Measurements from ENCODE around the gene OPALIN.

Gene OPALIN

GRCh38 chr10:96358851-96359540, at the start of gene OPALIN:
TSS of gene OPALIN (minus strand) at chr10:96359002. CDS start at chr10:96358896, 106 bp downstream.
- no peak for DNase-seq

GRCh38 chr10:96408201-96408600, 49.4 kb upstream of the OPALIN start:
- no peak for DNase-seq

- no peak for DNase-seq
These were observed 48.8 kb upstream of the OPALIN start for GRCh38 chr10:96407560-96408069.

GRCh38 chr10:96406091-96406490, 47.3 kb upstream of the OPALIN start:
- DNase-seq: no peak

- DNase-seq: no peak
These were observed 43.9 kb upstream of the OPALIN start for GRCh38 chr10:96402417-96403305.

GRCh38 chr10:96401036-96401435, 42.2 kb upstream of the OPALIN start:
- DNase-seq: no peak

- DNase-seq: no peak
These were observed 41.7 kb upstream of the OPALIN start for GRCh38 chr10:96400465-96400864.

- DNase-seq: no peak
These were observed 39.1 kb upstream of the OPALIN start for GRCh38 chr10:96397902-96398301.

- DNase-seq: peak; percentile 3
These were observed 37.4 kb upstream of the OPALIN start for GRCh38 chr10:96395931-96396877.

- peak; percentile 74 for DNase-seq
These were observed 31.7 kb upstream of the OPALIN start for GRCh38 chr10:96390460-96390864.

GRCh38 chr10:96389785-96390184, 31.0 kb upstream of the OPALIN start:
- DNase-seq: no peak

- no peak for DNase-seq
These were observed 28.8 kb upstream of the OPALIN start for GRCh38 chr10:96387601-96388000.

- DNase-seq: no peak
These were observed 28.4 kb upstream of the OPALIN start for GRCh38 chr10:96387161-96387560.

- DNase-seq: no peak
These were observed 25.7 kb upstream of the OPALIN start for GRCh38 chr10:96384506-96384905.

- no peak for DNase-seq
These were observed 22.0 kb upstream of the OPALIN start for GRCh38 chr10:96380821-96381220.

- DNase-seq: no peak
These were observed 21.0 kb upstream of the OPALIN start for GRCh38 chr10:96379758-96380157.

- DNase-seq: no peak
These were observed 19.9 kb upstream of the OPALIN start for GRCh38 chr10:96378741-96379140.

- DNase-seq: no peak
These were observed 19.1 kb upstream of the OPALIN start for GRCh38 chr10:96377816-96378294.

GRCh38 chr10:96376483-96376882, 17.7 kb upstream of the OPALIN start:
- no peak for DNase-seq

GRCh38 chr10:96374985-96375830, 16.4 kb upstream of the OPALIN start:
- DNase-seq: peak; percentile 66

GRCh38 chr10:96374639-96374984, 15.8 kb upstream of the OPALIN start:
- DNase-seq: no peak

GRCh38 chr10:96374004-96374403, 15.2 kb upstream of the OPALIN start:
- DNase-seq: no peak
